ENCODE data around the gene GPR146. TPM values are rescaled to one million over a fixed set of nuclear protein-coding genes. Genes with fewer than 3 reads are reported as not detected.

The GPR146 gene
- total and polyA plus RNA-seq, 2 of the 13 experiments (the other 11 are each of a cell fraction or from before 2014, with no cell fraction given): 2.0 to 15.9 TPM

DNA sequence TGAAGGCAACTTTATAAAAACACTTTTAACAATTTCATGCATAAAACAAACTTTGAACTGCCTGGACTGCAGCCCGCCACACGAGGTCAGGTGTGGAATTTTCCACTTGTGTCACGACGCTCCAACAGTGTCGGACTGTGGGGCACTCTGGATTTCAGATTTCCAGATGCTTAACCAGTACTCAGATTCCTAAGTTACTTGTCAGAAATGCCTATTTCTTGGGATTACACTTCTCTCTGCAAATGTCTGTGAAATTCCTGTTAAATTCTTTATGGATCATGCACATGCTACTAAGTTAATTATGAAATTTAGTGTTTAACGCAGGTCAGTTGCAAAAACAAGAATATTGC lies 43.1 kb downstream of the GPR146 start (continued):
- TF ChIP-seq, protein P1, sequence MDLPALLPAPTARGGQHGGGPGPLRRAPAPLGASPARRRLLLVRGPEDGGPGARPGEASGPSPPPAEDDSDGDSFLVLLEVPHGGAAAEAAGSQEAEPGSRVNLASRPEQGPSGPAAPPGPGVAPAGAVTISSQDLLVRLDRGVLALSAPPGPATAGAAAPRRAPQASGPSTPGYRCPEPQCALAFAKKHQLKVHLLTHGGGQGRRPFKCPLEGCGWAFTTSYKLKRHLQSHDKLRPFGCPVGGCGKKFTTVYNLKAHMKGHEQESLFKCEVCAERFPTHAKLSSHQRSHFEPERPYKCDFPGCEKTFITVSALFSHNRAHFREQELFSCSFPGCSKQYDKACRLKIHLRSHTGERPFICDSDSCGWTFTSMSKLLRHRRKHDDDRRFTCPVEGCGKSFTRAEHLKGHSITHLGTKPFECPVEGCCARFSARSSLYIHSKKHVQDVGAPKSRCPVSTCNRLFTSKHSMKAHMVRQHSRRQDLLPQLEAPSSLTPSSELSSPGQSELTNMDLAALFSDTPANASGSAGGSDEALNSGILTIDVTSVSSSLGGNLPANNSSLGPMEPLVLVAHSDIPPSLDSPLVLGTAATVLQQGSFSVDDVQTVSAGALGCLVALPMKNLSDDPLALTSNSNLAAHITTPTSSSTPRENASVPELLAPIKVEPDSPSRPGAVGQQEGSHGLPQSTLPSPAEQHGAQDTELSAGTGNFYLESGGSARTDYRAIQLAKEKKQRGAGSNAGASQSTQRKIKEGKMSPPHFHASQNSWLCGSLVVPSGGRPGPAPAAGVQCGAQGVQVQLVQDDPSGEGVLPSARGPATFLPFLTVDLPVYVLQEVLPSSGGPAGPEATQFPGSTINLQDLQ (CRISPR knock-in tag; IDR thresholded peaks at IDR 0.05): no peak
- TF ChIP-seq SMAD1 (CRISPR knock-in tag; IDR thresholded peaks at IDR 0.05; ENCODE audit: borderline replicate concordance, low read depth): no peak
- no peak for TF ChIP-seq ZNF335 (CRISPR knock-in tag; IDR thresholded peaks at IDR 0.05)
- no peak for TF ChIP-seq ZNF337 (CRISPR knock-in tag; IDR thresholded peaks at IDR 0.05; ENCODE audit: borderline replicate concordance, low read depth)
- TF ChIP-seq ZNF552 (CRISPR knock-in tag; IDR thresholded peaks at IDR 0.05; ENCODE audit: borderline replicate concordance): no peak
- no peak for TF ChIP-seq PITX1 (CRISPR knock-in tag; IDR thresholded peaks at IDR 0.05)
- TF ChIP-seq ZNF431 (CRISPR knock-in tag; IDR thresholded peaks at IDR 0.05; ENCODE audit: borderline replicate concordance, low read depth): no peak
- no peak for TF ChIP-seq ZNF556 (CRISPR knock-in tag; IDR thresholded peaks at IDR 0.05; ENCODE audit: borderline replicate concordance)
- TF ChIP-seq ZFP82 (CRISPR knock-in tag; IDR thresholded peaks at IDR 0.05; ENCODE audit: borderline replicate concordance): no peak
- no peak for TF ChIP-seq IRF2 (CRISPR knock-in tag; IDR thresholded peaks at IDR 0.05)
- TF ChIP-seq KMT2A (CRISPR knock-in tag; IDR thresholded peaks at IDR 0.05): no peak
- no peak for TF ChIP-seq KLF13 (CRISPR knock-in tag; IDR thresholded peaks at IDR 0.05)
- TF ChIP-seq MYC (CRISPR knock-in tag; IDR thresholded peaks at IDR 0.05; ENCODE audit: borderline replicate concordance): no peak
- TF ChIP-seq, protein P2, sequence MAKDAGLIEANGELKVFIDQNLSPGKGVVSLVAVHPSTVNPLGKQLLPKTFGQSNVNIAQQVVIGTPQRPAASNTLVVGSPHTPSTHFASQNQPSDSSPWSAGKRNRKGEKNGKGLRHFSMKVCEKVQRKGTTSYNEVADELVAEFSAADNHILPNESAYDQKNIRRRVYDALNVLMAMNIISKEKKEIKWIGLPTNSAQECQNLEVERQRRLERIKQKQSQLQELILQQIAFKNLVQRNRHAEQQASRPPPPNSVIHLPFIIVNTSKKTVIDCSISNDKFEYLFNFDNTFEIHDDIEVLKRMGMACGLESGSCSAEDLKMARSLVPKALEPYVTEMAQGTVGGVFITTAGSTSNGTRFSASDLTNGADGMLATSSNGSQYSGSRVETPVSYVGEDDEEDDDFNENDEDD (CRISPR knock-in tag; IDR thresholded peaks at IDR 0.05; ENCODE audit: borderline replicate concordance): peak; percentile 62; the same call in 1 of the 2 replicates
- TF ChIP-seq ZNF615 (CRISPR knock-in tag; IDR thresholded peaks at IDR 0.05; ENCODE audit: borderline replicate concordance): no peak
- TF ChIP-seq ZNF788 (CRISPR knock-in tag; IDR thresholded peaks at IDR 0.05; ENCODE audit: borderline replicate concordance): no peak
- no peak for TF ChIP-seq BCL3 (CRISPR knock-in tag; IDR thresholded peaks at IDR 0.05)
- 0 out of 2 replicates have a peak, but pooled peaks have one; percentile 2 for TF ChIP-seq ZNF430 (CRISPR knock-in tag; IDR thresholded peaks at IDR 0.05)
- no peak for TF ChIP-seq ZNF720 (CRISPR knock-in tag; IDR thresholded peaks at IDR 0.05)
- TF ChIP-seq ZNF510 (CRISPR knock-in tag; IDR thresholded peaks at IDR 0.05; ENCODE audit: low read depth): peak; percentile 43; the same call in 1 of the 2 replicates
- TF ChIP-seq ZNF563 (CRISPR knock-in tag; IDR thresholded peaks at IDR 0.05): no peak
- TF ChIP-seq ZNF879 (CRISPR knock-in tag; IDR thresholded peaks at IDR 0.05): no peak
- TF ChIP-seq ZNF576 (CRISPR knock-in tag; IDR thresholded peaks at IDR 0.05): no peak
- no peak for TF ChIP-seq GATA4 (IDR thresholded peaks at IDR 0.05; ENCODE audit: borderline replicate concordance, low read depth)
- TF ChIP-seq ZNF367 (CRISPR knock-in tag; IDR thresholded peaks at IDR 0.05; ENCODE audit: borderline replicate concordance): no peak
- TF ChIP-seq PCBP1 (IDR thresholded peaks at IDR 0.05; ENCODE audit: borderline replicate concordance, low read depth, low read length): no peak
- no peak for TF ChIP-seq ZFP36 (IDR thresholded peaks at IDR 0.05; ENCODE audit: borderline replicate concordance, low read depth, low read length, partially characterized antibody)
- TF ChIP-seq HMGA1 (CRISPR knock-in tag; conservative IDR thresholded peaks at IDR 0.05): no peak

Data from HepG2 (cell line).